Measurements from ENCODE around the gene DUSP1. TPM values are rescaled to one million over a fixed set of nuclear protein-coding genes. Genes with fewer than 3 reads are reported as not detected.

Gene DUSP1
- total and polyA plus RNA-seq, 9 of the 15 experiments (the other 6 are each of a cell fraction or from before 2014, with no cell fraction given), result 2.1 to 14.2 (median 8.5) TPM

DNA sequence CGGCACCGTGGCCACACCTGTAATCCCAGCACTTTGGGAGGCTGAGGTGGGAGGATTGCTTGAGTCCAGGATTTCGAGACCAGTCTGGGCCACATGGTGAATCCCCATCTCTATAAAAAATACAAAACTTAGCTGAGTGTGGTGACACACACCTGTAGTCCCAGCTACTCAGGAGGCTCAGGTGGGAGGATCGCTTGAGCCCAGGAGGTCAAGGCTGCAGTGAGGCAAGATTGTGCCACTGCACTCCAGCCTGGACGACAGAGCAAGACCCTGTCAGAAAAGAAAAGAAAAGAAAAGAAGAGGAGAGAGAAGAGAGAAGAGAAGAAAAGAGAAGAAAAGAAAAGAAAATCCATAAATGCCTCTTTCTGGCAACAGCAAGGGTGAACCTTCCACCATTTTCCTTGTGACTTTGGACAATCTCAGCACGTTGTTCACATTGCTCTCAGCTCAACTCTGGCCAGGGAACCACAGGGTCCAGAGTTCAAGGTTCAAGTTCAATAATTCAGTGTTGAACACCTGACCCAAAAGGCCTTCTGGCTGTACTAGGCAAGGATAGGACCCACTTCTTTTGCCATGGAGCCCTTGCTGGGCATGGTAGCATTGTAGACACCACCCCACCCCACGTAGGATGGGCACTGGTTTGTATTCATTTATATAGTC is 14.6 kb upstream of the DUSP1 start:
- Histone ChIP-seq H3K9me1 (ENCODE audit: control insufficient read depth, insufficient read depth, low read length) (no peaks in the 10 kb centered on the region), H3K4me1 (replicated peaks in 1 of 2; ENCODE audit: control insufficient read depth in 2 of 2, insufficient read depth in 2 of 2, low read length in 2 of 2) (peaks cover 27 to 42% of the 10 kb centered on the region in 2 experiments), H3K36me3 (ENCODE audit: control insufficient read depth, insufficient read depth, low read length) (no peaks in the 10 kb centered on the region), H3K9ac (ENCODE audit: insufficient read depth in 1 of 2, low read depth in 2 of 2, low read length in 2 of 2) (no peak overlapping the region), H2AFZ (ENCODE audit: low read depth, low read length) (peak overlapping the region; percentile 17; the same call in 1 of the 2 replicates), H3K79me2 (ENCODE audit: control insufficient read depth, insufficient read depth, low read length) (no peaks in the 10 kb centered on the region), H3K9me3 (replicated peaks; ENCODE audit: control insufficient read depth, insufficient read depth, low read depth, low read length) (no peaks in the 10 kb centered on the region), H3K27me3 (ENCODE audit: control insufficient read depth in 2 of 2, insufficient read depth in 2 of 2, low read length in 2 of 2) (no peaks in the 10 kb centered on the region), H3K4me3 (no peak overlapping the region), H4K20me1 (replicated peaks; ENCODE audit: control insufficient read depth, insufficient read depth, low read length) (no peaks in the 10 kb centered on the region), H3K4me2 (ENCODE audit: insufficient read depth, low read length) (no peak overlapping the region), H3K27ac (ENCODE audit: extremely low read depth, low read depth, low read length) (no peak overlapping the region)
- intact Hi-C loops (cut with micrococcal nuclease), result no loop called here
- 66% methylated on average over 7 of the region's 7 CpGs for whole genome bisulfite sequencing (ENCODE audit: insufficient coverage, low coverage, missing lambda C conversion rate)
- no TSS peak for BruUV-seq (replicated peaks)
- ChIA-PET POLR2A (interaction anchor here (0.7 to 6.9 kb wide), 3 partner anchors 15 to 28 kb away, joined by 3 to 51 read pairs (median 3); partner anchors contain the start of gene DUSP1), CTCF (ENCODE audit: low intra/inter-chr PET ratio) (no interaction called here)
- TF ChIP-seq ZNF23 (CRISPR knock-in tag; IDR thresholded peaks at IDR 0.05) (no peak), TOE1 (IDR thresholded peaks at IDR 0.05; ENCODE audit: borderline replicate concordance) (no peak), TOE1 (CRISPR knock-in tag; IDR thresholded peaks at IDR 0.05; ENCODE audit: borderline replicate concordance, low read depth) (no peak), MTF1 (CRISPR knock-in tag; IDR thresholded peaks at IDR 0.05; ENCODE audit: borderline replicate concordance) (no peak), BCOR (IDR thresholded peaks at IDR 0.05) (peak; percentile 32; the same call in 1 of the 2 replicates), NR2C1 (IDR thresholded peaks at IDR 0.05) (0 out of 2 replicates have a peak, but pooled peaks have one; percentile 20), NR2C1 (tag; IDR thresholded peaks at IDR 0.05) (no peak), FUS (optimal IDR thresholded peaks at IDR 0.05; ENCODE audit: low read depth, low read length) (no peak), ZKSCAN1 (IDR thresholded peaks at IDR 0.05; ENCODE audit: low read depth, low read length) (no peak), CBX1 (IDR thresholded peaks at IDR 0.05; ENCODE audit: low read depth) (no peak), ZNF165 (CRISPR knock-in tag; IDR thresholded peaks at IDR 0.05; ENCODE audit: borderline replicate concordance) (no peak), RBM15 (IDR thresholded peaks at IDR 0.05; ENCODE audit: insufficient read depth, low read length) (no peak)
- TF ChIP-seq, protein P1, sequence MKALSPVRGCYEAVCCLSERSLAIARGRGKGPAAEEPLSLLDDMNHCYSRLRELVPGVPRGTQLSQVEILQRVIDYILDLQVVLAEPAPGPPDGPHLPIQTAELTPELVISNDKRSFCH (CRISPR knock-in tag; IDR thresholded peaks at IDR 0.05), result no peak
- TF ChIP-seq, protein P1 (tag; IDR thresholded peaks at IDR 0.05), result no peak
- TF ChIP-seq, protein P2, sequence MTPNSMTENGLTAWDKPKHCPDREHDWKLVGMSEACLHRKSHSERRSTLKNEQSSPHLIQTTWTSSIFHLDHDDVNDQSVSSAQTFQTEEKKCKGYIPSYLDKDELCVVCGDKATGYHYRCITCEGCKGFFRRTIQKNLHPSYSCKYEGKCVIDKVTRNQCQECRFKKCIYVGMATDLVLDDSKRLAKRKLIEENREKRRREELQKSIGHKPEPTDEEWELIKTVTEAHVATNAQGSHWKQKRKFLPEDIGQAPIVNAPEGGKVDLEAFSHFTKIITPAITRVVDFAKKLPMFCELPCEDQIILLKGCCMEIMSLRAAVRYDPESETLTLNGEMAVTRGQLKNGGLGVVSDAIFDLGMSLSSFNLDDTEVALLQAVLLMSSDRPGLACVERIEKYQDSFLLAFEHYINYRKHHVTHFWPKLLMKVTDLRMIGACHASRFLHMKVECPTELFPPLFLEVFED (CRISPR knock-in tag; conservative IDR thresholded peaks at IDR 0.05), result no peak
- TF ChIP-seq, protein P3, sequence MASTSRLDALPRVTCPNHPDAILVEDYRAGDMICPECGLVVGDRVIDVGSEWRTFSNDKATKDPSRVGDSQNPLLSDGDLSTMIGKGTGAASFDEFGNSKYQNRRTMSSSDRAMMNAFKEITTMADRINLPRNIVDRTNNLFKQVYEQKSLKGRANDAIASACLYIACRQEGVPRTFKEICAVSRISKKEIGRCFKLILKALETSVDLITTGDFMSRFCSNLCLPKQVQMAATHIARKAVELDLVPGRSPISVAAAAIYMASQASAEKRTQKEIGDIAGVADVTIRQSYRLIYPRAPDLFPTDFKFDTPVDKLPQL (IDR thresholded peaks at IDR 0.05; ENCODE audit: extremely low read depth, insufficient read length), result no peak
- in situ Hi-C loops (cut with MboI), result no loop called here
- no peak for FAIRE-seq
- no peak for DNase-seq (ENCODE audit: extremely low read depth in 1 of 4, low spot score in 3 of 4)
- ATAC-seq, result no peak
